PC-3 (cell line): ENCODE data around the gene KCTD1. TPM values are rescaled to one million over a fixed set of nuclear protein-coding genes. Genes with fewer than 3 reads are reported as not detected.

ENCODE experiments used
- ATAC-seq: fragments of 200-7000 bp; cut with Tn5 transposase; 2 replicates; pipeline ENCODE4 v1.9.1; 2020; ENCODE audit warnings: mild to moderate bottlenecking, moderate library complexity
- BruUV-seq: library from RNA; stranded (reverse); fragments of 400-500 nt; replicated peaks from 2 replicates; lab custom pipeline; 2021; lab: Mats Ljungman, UMichigan
- CTCF ChIA-PET: fragments of 300-600 bp; sonication (Branson Sonifier 250); formaldehyde crosslinking; loops from one replicate; lab custom pipeline; 2022; ENCODE audit warnings: antibody characterized with exemption; lab: Charles Lee
- POLR2A ChIA-PET: fragments of 300-600 bp; sonication (Branson Sonifier 250); formaldehyde crosslinking; loops from one replicate; lab custom pipeline; 2022; ENCODE audit warnings: antibody characterized with exemption; ENCODE audit not compliant: unreplicated experiment; lab: Charles Lee
- DNase-seq: peaks from one replicate; pipeline ENCODE4 v3.0.0-alpha.2; 2015
- H2AFZ ChIP-seq: fragments of 300-600 bp; sonication (generic); 2 replicates; pipeline ENCODE4 v1.6.0; 2016; ENCODE audit warnings: antibody characterized with exemption, low read length
- H3F3A ChIP-seq: fragments of 300-600 bp; sonication (generic); one replicate; pipeline ENCODE4 v1.6.0; 2017; ENCODE audit warnings: antibody characterized with exemption, low read length, control low read depth, mild to moderate bottlenecking; ENCODE audit not compliant: unreplicated experiment
- H3K27ac ChIP-seq: fragments of 300-600 bp; sonication (generic); 2 replicates; pipeline ENCODE4 v1.5.1; 2016; ENCODE audit warnings: mild to moderate bottlenecking, low read length
- H3K27me3 ChIP-seq: fragments of 300-600 bp; sonication (generic); 2 replicates; pipeline ENCODE4 v1.6.1; 2016; ENCODE audit warnings: low read length, mixed read lengths
- H3K36me3 ChIP-seq: fragments of 300-600 bp; sonication (generic); 2 replicates; pipeline ENCODE4 v1.6.1; 2016; ENCODE audit warnings: low read depth, mixed run types, low read length, mixed read lengths
- H3K4me1 ChIP-seq: fragments of 300-600 bp; sonication (generic); 2 replicates; pipeline ENCODE4 v1.5.1; 2016; ENCODE audit warnings: low read length; ENCODE audit not compliant: insufficient read depth
- H3K4me2 ChIP-seq: fragments of 300-600 bp; sonication (generic); 2 replicates; pipeline ENCODE4 v1.6.0; 2016; ENCODE audit warnings: low read length
- H3K4me3 ChIP-seq: fragments of 300-600 bp; sonication (generic); 2 replicates; pipeline ENCODE4 v1.5.1; 2016; ENCODE audit warnings: mild to moderate bottlenecking, low read length, mixed read lengths
- H3K79me2 ChIP-seq: fragments of 300-600 bp; sonication (generic); 2 replicates; pipeline ENCODE4 v1.6.1; 2017; ENCODE audit warnings: low read length, mixed read lengths
- H3K9ac ChIP-seq: fragments of 300-600 bp; sonication (generic); 2 replicates; pipeline ENCODE4 v1.6.0; 2016; ENCODE audit warnings: mild to moderate bottlenecking, low read length
- H3K9me2 ChIP-seq: fragments of 300-600 bp; sonication (generic); replicated peaks from 2 replicates; pipeline ENCODE4 v1.6.1; 2016; ENCODE audit warnings: mixed run types, low read length, mixed read lengths
- H3K9me3 ChIP-seq: fragments of 300-600 bp; sonication (generic); 2 replicates; pipeline ENCODE4 v1.6.1; 2016; ENCODE audit warnings: low read length, mixed read lengths
- H4K20me1 ChIP-seq: fragments of 300-600 bp; sonication (generic); 2 replicates; pipeline ENCODE4 v1.6.1; 2016; ENCODE audit warnings: low read length, mixed read lengths
- CTCF ChIP-seq: fragments of 300-600 bp; sonication (generic); conservative IDR thresholded peaks from 2 replicates; pipeline ENCODE4 v1.5.1; 2017; ENCODE audit warnings: antibody characterized with exemption, low read depth, mild to moderate bottlenecking, low read length
- EZH2 ChIP-seq: fragments of 300-600 bp; sonication (generic); IDR thresholded peaks from one replicate; pipeline ENCODE4 v1.6.1; 2017; ENCODE audit warnings: antibody characterized with exemption, mild to moderate bottlenecking, low read length; ENCODE audit not compliant: unreplicated experiment
- EZH2phosphoT487 ChIP-seq: fragments of 300-600 bp; sonication (generic); IDR thresholded peaks from 2 replicates; pipeline ENCODE4 v1.6.1; 2018; ENCODE audit warnings: mild to moderate bottlenecking, antibody characterized with exemption, low read length, borderline replicate concordance
- intact Hi-C: fragments of 100-400 bp; cut with micrococcal nuclease; formaldehyde crosslinking; loops from 2 replicates; pipeline ENCODE4 v1.9.0; 2023
- total RNA-seq: library from RNA; depleted of rRNA; stranded (reverse); fragments of >200 nt; gene quantifications from 2 replicates; pipeline ENCODE4 v1.2.3, GENCODE V29; 2014

KCTD1 gene
- total RNA-seq, 1 experiment from 2014 or later = 15.8 TPM

GRCh38 chr18:26457611-26458353 lies 90.6 kb downstream of the KCTD1 start:
- ChIA-PET CTCF (interaction anchor here (0.6 kb wide), 1 partner anchor 1984 kb away, joined by 3 read pairs; no protein-coding TSS in a partner anchor), POLR2A (no interaction called here)
- TF ChIP-seq CTCF (0 out of 2 replicates have a peak, but pooled peaks have one; percentile 15), EZH2 (no peak), EZH2phosphoT487 (no peak)
- Histone ChIP-seq H3K4me2 (no peak overlapping the region), H3F3A (no peaks in the 10 kb centered on the region), H3K36me3 (peaks cover 18% of the 10 kb centered on the region), H3K9me2 (no peaks in the 10 kb centered on the region), H3K27ac (no peak overlapping the region), H4K20me1 (no peaks in the 10 kb centered on the region), H3K27me3 (no peaks in the 10 kb centered on the region), H3K9ac (no peak overlapping the region), H3K4me1 (peaks cover 15% of the 10 kb centered on the region), H3K4me3 (no peak overlapping the region), H3K79me2 (no peaks in the 10 kb centered on the region), H3K9me3 (no peaks in the 10 kb centered on the region), H2AFZ (no peak overlapping the region)
- intact Hi-C loops = loop anchor here (10.0 kb wide), 1 partner anchor 153 kb away; no protein-coding TSS in a partner anchor
- BruUV-seq = no TSS peak
- no peak for ATAC-seq
- DNase-seq = no peak

- no peak overlapping the region for H3K4me2 ChIP-seq
- no peaks in the 10 kb centered on the region for H3K9me3 ChIP-seq
- peaks cover 18% of the 10 kb centered on the region for H3K36me3 ChIP-seq
- no peak overlapping the region for H3K27ac ChIP-seq
- H3F3A ChIP-seq = no peaks in the 10 kb centered on the region
- intact Hi-C loops = loop anchor here (10.0 kb wide), 1 partner anchor 152 kb away; no protein-coding TSS in a partner anchor
- no peaks in the 10 kb centered on the region for H3K9me2 ChIP-seq
- H3K9ac ChIP-seq = no peak overlapping the region
- no peak overlapping the region for H2AFZ ChIP-seq
- no peaks in the 10 kb centered on the region for H3K27me3 ChIP-seq
- ChIA-PET POLR2A (no interaction called here), CTCF (interaction anchor here (0.6 kb wide), 1 partner anchor 1984 kb away, joined by 3 read pairs; no protein-coding TSS in a partner anchor)
- no peaks in the 10 kb centered on the region for H4K20me1 ChIP-seq
- no TSS peak for BruUV-seq
- no peak overlapping the region for H3K4me3 ChIP-seq
- no peak for ATAC-seq
- DNase-seq = no peak
- TF ChIP-seq EZH2 (no peak), CTCF (no peak), EZH2phosphoT487 (no peak)
- H3K4me1 ChIP-seq = peaks cover 15% of the 10 kb centered on the region
- no peaks in the 10 kb centered on the region for H3K79me2 ChIP-seq
Measured at GRCh38 chr18:26457195-26457594, 91.2 kb downstream of the KCTD1 start.
